ENCODE results near the gene TBC1D9B.

- TF ChIP-seq CTCF (IDR thresholded peaks at IDR 0.05), result no peak
- TF ChIP-seq POLR2AphosphoS5 (IDR thresholded peaks at IDR 0.05), result no peak
Measured at GRCh38 chr5:179870952-179871351, 36.7 kb downstream of the TBC1D9B start.

Measured in gastroesophageal sphincter (tissue), 3 donors.